GM18499 (cell line): Measurements from ENCODE around the gene FAM120A.
"Not testable (repeated sequence)": the region's sequence is repeated elsewhere in the genome, so short reads cannot be mapped to it uniquely, and the experiment has no call there.

ENCODE experiments used
- ATAC-seq: cut with Tn5 transposase; IDR thresholded peaks from one replicate; pipeline ENCODE4 v1.9.1; 2021; ENCODE audit warnings: moderate number of reproducible peaks; ENCODE audit not compliant: insufficient read depth, unreplicated experiment

The FAM120A gene

DNA sequence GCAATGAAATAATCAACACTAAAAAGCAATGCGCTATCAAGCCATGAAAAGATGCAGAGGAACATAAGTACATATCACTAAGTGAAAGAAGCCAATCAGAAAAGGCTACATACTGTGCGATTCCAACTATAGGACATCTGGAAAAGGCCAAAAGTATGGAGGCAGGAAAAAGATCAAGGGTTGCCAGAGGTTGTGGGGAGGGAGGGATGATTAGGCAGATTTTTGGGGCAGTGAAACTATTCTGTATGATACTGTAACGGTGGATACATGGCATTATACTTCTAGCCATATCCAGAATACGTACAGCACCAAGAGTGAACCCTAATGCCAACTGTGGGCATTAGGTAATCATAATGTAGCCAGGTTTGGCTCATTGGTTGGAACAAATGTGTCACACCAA lies 51.9 kb downstream of the FAM120A start:
- no peak for ATAC-seq

DNA sequence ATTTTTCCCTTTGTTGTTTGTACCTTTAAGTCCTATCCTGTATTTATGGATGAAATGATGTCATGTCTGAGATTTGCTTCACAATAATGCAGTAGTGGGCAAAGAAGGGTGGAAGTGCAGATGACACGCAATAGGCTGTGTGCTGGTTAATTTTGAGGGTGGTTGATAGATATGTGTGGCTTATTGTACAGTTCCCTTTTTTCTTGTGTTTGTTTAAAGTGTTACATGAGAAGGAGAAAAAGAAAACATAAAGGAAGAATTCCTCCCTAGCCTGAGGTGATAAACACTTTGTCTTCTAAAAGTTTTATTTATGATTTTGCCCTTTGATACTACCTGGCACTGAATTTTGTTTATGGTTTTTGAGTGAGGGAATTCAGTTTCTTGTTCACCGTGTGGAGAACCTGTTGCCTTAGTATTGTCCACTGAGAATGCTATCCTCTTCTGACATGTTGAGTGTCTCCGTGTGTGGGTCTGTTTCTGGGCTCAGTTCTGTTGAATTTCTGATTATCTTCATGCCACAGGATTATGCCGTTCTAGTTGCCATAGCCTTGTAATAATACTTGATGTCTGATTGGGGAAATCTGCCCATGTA lies 54.2 kb downstream of the FAM120A start:
- ATAC-seq = no peak

DNA sequence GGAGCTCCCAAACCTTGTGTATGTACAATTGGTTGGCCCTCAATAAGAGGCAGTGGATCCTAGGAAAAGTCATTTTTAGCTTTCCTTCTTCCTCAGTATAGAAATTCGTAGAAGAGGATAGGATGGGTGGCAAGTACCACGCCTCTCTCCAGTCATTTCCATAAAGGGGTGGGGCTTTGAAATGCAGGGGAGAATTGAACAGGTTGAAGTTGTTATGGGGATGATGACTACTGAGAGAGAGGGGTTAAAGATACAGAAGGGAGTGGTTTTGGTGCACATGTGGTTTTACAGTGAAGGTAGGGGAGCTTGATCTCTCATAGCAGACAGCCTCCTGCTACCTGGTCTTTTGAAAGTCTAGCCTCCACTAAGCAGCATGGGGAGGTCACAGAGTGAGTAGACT lies 56.3 kb downstream of the FAM120A start:
- no peak for ATAC-seq

DNA sequence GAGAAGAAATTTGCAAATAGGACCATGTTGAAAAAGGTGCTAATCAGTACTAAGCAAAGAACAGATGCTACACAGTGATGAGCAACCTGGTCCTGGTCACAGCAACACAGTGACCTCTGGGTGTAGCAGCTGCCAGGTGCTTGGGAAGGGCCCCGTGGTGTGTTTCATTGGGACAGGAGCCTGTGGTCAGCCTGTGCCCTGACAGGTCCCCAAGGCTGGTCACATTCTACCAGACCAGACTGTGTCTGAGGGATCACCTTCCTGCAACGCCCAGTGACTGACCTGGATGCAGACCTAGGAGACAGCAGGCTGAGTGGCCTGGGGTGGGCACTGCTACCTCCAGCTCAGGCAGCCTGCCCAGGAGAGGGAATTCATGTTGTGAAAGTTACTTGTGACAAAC lies 56.7 kb downstream of the FAM120A start:
- ATAC-seq = no peak

DNA sequence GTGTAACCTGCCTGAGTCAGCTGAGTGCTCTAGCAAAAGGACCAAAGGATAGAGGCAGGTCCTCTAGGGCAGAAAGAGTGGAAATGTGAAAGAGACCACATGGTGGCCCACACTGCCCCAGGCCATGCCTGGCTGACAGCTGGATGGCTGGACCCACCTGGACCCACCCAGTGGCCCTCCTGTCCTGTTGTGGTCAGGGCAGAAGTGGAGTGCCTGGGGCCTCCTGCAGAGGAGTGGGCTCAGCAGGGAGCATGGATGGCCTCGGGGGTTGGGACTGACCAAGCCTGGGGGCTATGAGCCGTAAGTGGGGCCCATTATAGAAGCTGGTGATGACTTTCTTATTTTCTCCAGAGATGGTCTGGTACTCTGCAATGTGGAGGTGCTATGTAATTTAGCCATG lies 57.6 kb downstream of the FAM120A start:
- no peak for ATAC-seq

DNA sequence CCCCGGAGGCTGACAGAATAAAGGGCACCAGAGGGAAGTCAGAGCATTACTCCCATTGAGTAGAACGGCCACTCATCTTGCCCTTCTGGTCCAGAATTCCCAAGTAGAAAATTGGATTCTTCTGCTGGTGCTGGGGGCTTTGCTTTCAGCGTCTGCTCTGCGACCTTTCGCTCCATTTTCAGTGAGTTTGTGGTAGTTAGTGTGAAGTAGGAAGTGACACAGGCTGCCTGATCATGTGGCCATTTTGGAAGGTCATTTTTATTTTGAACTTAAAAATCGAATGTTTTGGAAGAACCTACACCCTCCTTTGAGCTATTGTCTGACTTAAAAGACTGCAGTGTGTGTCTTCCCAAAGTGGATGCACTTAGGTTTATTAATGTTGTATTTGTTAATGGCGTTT lies 58.6 kb downstream of the FAM120A start:
- no peak for ATAC-seq

DNA sequence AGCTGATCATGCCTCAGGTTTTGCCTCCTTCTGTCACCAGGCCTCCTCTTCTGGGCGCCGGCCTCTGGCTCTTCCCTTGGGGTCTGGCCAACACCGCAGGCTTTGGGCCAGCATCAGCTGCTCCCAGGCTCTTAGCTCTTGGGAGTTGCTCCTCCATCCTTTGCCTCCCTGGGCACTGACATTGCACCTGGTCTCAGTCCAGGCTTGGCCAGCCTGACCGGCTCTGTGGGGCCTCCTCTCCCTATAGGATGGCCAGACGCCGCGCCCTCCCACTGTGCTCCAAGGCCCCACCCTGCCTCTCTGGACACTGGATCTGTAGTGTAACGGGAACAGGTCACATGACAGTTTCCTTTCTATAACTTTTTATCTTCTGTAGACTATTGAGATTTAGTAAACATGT lies 59.7 kb downstream of the FAM120A start:
- not testable (repeated sequence) for ATAC-seq

DNA sequence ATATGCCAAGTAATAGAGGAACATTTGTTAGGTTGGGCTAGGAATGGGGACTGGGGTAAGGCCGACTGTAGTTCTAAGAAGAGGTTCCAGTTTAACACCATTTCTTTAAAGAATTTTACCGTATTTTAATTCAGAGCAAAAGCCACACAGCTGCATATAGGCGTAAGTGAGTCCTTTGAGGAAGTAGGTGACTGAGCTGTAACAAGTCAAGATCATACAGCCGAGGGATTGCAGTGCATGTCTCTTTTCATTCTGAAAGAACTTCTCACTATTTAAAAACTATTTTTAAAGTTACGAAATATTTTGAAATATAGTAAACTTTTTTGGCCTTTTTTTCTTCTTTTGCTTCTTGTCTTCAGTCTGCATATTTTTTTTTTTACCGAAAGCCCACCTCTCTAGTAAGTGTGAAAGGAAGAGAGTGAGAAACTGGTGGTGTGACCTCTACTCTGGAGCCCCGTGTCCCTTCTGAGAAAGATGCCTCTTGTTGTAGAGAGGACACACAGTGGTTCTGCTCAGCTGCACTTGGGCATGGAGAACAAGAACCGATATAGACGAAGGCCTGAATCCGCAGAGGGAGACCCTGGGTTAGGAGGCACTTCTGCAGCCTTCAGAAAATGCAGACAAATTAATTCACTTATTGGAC lies 60.8 kb downstream of the FAM120A start:
- not testable (repeated sequence) for ATAC-seq

DNA sequence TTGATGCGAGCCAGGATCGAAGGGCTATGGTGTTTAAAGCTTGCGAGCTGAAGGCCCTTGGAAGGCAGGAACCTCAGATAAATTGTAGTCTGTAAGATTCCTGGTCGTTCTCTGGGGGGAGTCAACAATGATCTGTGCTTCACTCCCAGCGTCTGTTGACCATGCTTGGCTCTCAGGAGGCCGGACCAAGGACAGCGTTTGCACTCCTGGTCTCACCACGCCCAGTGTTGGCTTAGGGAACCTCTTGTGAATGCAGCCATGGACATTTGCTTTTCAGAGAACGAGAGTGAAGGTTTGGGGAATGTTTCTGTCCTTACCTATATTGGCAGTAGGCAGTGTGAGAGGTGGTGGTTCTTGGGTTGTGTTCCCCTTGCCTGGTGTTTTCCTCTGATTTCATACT lies 62.1 kb downstream of the FAM120A start:
- no peak for ATAC-seq

DNA sequence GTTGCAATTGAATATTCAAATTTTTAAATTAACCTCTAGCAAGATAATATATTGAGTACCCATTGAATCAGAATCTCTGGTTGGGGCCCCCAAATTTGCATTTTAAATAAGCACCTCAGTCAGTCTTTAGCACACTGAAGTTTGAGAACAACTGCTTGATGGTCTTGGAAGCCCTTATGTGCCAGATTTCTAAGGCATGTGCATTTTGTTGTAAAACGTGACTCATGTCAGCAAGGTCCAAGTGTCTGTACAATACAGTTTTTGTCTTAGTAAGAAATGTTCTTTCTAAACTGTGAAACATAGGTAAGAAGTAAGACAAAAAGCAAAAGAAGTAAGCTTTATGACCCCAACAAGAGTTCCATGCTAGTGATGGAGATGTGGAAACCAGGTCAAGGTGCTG lies 65.8 kb downstream of the FAM120A start:
- ATAC-seq = no peak

DNA sequence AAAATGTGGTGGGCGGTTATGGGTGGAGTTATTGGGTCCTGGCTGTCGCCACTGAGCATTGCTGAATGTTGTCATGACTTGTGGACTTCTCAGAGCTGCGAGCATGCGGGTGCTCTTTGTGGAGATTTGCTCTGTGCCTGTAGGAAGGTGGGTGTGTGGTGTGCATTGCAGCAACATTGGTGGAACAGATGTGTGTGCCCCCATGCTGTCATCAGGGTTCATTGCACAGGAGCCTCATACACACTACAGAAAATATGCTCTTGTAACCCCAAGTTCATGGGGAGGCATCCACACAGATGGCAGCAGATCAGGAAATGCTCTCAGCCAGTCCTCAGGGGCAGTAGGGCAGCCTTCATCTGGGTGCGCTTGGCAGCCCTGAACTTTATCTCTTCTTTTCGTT lies 69.0 kb downstream of the FAM120A start:
- no peak for ATAC-seq

DNA sequence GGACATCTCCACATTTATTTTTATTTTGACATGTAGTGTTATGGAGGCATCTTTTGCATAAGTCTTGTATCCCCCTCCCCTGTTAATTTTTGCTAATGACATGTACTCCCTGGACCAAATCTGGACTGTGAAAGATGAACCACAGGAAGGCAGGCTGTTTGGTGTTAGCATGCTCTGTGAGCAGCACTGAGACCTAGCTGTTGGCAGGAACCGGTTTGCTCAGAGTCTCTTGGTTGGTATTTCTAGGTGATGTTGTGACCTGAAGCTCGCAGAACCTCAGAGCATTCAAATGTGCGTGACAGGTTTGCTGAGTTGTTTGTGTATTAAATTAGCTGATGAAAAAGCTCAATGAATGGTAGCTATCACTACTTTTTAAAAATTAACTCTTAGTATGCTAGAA lies 71.3 kb downstream of the FAM120A start:
- ATAC-seq = no peak

DNA sequence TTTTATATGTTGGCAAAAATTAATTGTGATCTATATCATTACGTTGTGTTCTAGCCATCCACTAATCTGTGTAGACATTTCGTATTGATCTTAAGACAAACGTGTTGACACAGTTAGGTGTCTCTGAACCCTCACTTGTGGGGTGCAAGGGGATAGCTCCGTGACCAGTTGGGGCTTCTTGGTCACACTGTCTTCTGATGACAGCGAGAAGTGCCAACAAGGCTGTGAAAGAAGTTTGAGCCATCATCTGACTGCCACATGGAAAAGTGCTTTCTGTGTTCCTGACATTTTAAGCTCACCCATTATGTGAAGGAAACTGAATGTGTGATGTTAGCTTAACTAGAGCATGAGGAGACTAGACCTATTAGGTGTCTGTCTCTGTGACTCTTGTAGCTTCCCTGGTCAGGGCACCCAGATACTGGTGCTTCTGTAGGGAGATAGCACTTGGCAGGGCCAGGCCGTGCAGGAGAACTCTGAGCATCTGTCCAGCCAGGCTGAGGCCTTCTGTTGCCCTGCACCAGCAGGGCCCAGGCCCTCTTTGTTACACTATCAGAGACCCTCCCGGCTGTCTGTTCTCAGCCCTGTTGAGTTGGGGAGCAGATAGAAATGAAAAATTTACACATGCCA lies 72.1 kb downstream of the FAM120A start:
- ATAC-seq = no peak

DNA sequence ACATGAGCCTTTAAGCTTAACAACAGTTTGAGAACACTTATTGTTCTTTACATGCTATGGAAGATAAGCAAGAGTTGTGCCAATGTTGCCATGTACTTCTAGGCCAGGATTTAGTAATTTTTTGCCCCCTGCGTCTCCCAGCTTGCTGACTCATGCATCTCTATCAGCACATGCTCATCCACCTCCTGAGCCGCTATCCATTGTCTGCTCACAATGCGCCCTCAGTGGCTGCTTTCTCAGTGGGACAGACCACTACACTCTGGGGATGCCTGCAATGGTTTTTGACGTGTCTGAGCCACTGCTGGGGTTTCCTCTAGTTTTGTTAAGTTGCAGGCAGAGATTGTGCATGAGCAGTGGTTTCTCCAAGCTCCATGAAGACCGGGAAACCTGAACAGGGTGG lies 74.0 kb downstream of the FAM120A start:
- ATAC-seq = no peak

DNA sequence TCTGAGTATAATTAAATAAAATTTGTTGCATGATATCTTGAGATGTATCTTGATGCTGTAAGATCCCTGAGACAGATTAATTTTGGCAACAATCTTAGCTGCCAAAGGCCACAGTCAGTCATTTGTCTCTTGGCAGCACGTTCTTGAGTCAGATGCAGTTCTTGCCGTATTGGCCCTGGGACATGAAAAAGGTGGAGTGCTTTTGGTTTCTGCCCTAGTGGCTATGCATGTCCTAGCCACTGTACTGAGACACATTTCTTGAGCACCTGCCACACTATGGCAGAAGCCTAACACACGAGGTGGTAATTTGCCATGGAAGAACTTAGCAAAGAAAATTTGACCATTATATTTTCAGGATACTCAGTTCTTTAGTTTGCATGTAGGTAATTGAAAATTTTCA lies 79.9 kb downstream of the FAM120A start:
- no peak for ATAC-seq

DNA sequence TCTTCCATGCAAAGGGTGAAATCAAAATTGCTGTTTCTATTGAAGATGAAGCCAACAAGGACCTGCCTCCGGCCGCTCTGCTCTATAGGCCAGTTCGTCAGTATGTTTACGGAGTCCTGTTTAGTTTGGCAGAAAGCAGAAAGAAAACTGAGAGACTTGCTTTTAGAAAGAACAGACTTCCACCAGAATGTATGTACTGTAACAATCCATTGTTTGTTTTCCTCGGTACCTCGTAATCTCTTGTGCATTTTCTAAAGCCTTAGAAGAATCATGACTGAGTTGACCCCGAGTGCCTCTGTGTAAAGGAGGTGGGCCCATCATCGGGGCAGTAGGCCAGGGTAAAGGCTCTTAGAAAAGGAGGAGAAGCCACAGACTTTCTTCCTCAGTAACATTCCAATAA lies 80.7 kb downstream of the FAM120A start:
- ATAC-seq = no peak

DNA sequence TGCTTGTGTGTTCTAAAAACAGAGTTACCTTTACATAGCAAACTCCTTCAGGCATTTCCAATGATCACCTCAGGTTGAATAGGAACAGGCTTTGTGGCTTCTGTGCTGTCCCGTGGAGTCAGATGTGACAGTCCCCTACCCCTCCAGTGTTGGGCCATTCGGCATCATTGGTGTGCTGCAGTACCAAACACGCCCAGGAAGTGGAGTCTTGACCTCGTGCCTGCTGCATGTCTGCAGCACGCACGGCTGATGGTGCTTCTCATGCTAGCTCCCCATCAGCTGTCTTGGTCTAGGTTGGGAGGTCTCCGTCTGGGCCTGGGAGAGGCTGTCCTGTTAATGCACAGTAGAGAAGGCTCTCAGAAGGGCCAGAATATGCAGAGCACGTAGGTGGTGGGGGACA lies 82.4 kb downstream of the FAM120A start:
- ATAC-seq = no peak

DNA sequence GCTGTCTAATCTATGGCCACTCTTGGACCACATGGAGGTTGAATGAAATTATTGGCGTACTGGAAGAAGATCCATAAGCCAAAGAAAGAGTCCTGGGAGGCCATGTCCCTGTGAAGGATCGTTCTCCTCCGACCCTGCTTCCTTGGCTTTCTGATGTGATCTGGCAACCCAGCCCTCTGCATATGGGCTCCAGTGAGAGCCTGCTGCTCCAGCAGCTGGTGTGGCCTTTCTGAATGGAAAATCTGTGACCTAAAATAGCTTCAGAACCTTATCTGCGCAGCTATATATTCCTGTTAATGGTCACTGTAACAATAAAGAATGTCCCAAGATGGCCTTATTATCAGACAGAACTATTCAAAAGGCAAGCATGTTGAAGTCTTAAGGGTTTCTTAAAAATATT lies 84.7 kb downstream of the FAM120A start:
- ATAC-seq = no peak

DNA sequence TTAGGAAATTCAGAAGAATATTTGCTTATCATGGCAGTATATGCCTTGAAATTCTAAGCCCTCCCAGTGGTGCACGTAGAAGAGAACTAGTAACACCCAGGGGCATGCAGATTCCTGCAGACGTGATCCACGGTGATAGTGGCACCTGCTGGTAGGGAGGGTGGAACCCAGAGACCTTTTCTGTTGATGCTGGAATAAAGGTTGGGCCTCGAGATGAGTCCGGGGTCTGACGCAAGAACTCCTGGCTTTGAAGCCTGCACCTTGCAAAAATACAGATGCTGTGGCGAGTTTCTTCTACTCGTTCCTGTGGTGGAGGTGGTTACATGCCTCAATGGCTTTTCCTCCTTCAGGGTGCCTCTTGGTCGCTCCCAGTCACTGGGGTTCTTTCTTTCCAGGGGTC lies 85.4 kb downstream of the FAM120A start:
- no peak for ATAC-seq

DNA sequence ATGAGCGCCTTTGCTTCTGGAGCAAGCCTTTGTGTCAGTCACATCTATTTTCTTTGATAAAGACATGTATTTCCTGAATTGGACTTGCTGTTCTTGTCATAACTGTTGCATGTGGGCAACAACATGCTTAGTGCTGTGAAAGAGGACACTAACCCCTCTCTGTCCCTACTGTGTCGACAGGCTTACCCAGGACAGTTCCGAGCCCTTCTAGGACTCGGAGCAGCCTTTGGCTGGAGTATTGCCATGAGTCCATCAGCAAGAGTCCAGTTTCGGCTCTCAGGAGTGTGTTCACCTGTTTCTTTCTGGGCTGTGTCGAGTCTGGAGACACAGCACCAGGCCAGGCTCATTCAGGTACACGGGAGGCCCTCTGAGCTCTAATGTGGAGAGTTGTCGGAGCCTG lies 88.8 kb downstream of the FAM120A start:
- ATAC-seq = no peak

DNA sequence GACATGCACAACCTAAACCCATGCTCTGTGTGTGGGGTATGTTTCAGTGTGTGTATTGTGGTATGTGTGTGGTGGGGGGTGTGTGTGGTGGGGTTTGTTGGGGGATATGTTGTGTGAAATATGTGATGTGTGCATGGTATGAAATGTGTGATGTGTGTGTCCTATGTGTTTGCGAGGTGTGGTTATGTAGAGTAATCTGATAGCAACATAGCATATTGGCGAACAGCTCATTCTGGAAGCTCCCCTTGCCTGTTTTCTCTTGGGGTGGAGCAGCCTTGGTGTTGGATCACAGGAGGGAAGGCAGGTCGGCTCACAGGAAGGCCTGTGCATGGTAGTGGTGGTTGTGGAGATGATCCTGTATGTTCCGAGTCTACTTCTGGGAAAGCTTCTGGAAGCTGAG lies 89.5 kb downstream of the FAM120A start:
- ATAC-seq = no peak
